K562 (cell line): Measurements from ENCODE around the gene PABPC3. TPM values are rescaled to one million over a fixed set of nuclear protein-coding genes. Genes with fewer than 3 reads are reported as not detected.
A peak's percentile ranks its signal among the peaks of the same experiment; 100 is the strongest.

ENCODE experiments used
- CTBP1 ChIP-seq: fragments of 450-650 bp; IDR thresholded peaks from 2 replicates; pipeline ENCODE4 v1.6.1; 2016; ENCODE audit warnings: borderline replicate concordance
- DIDO1 ChIP-seq: fragments of 450-650 bp; IDR thresholded peaks from 2 replicates; pipeline ENCODE4 v1.6.1; 2016; ENCODE audit warnings: low read depth, missing biosample characterization, missing genetic modification characterization
- MTA1 ChIP-seq: fragments of 450-650 bp; IDR thresholded peaks from 2 replicates; pipeline ENCODE4 v1.6.1; 2017; ENCODE audit warnings: borderline replicate concordance
- RAD21 ChIP-seq, 2 experiments: fragments of 250-450 bp in 1 of 2; fragments of 450-650 bp in 1 of 2; sonication (Bioruptor Pico) in 1 of 2; formaldehyde crosslinking in 1 of 2; IDR thresholded peaks in 1 of 2; conservative IDR thresholded peaks in 1 of 2; 2 replicates each; pipeline versions ENCODE4 v1.4.0 to v1.8.0; 2020 to 2022; ENCODE audit warnings: mild to moderate bottlenecking in 2 of 2, moderate library complexity in 1 of 2
- SMC3 ChIP-seq: conservative IDR thresholded peaks from 2 replicates; pipeline ENCODE4 v1.6.1; 2011; ENCODE audit warnings: low read depth, low read length, improper control_type of control experiment; ENCODE audit not compliant: insufficient read depth
- polyA plus RNA-seq, 8 experiments: library from polyadenylated mRNA; depleted of rRNA in 4 of 8; stranded (reverse) in 5 of 8; unstranded in 3 of 8; fragments of >200 nt; fragmentation: Nextera tagmentation in 2 of 8; fragmentation: Illumina TruSeq in 1 of 8; extraction: Ambion mirVana in 2 of 8; extraction: Trizol in 1 of 8; gene quantifications; 2 replicates each; pipeline versions ENCODE4 v1.2.1 to v1.2.3, GENCODE V29; 2011 to 2014; ENCODE audit warnings: inconsistent platforms in 1 of 8, missing spikeins in 1 of 8
- total RNA-seq, 7 experiments: library from RNA; depleted of rRNA in 6 of 7; stranded (reverse); fragments of >200 nt in 6 of 7; fragmentation: Illumina TruSeq in 2 of 7; extraction: Trizol in 2 of 7; gene quantifications; 2 replicates each; pipeline versions ENCODE4 v1.2.1 to v1.2.3, GENCODE V29; 2011 to 2021; ENCODE audit warnings: low replicate concordance in 1 of 7
- TF ChIP-seq, protein P1 (sequence below): fragments of 250-450 bp; sonication (Bioruptor Pico); IDR thresholded peaks from 2 replicates; pipeline ENCODE4 v1.8.0; 2021; ENCODE audit warnings: mild to moderate bottlenecking, moderate library complexity
- TF ChIP-seq, protein P2 (sequence below): fragments of 450-650 bp; formaldehyde crosslinking; IDR thresholded peaks from 2 replicates; pipeline ENCODE4 v1.4.0; 2020; ENCODE audit warnings: mild to moderate bottlenecking
- TF ChIP-seq, protein P3 (sequence below): sonication (generic); formaldehyde crosslinking; IDR thresholded peaks from 2 replicates; pipeline ENCODE4 v1.8.0; 2022; ENCODE audit warnings: missing genetic modification reagents, mild to moderate bottlenecking, moderate library complexity, borderline replicate concordance
- TF ChIP-seq, protein P4 (sequence below), 3 experiments: IDR thresholded peaks in 2 of 3; conservative IDR thresholded peaks in 1 of 3; 2 replicates each; pipeline ENCODE4 v1.5.1; 2011 to 2012; ENCODE audit warnings: low read length in 3 of 3, mild to moderate bottlenecking in 3 of 3, control low read depth in 2 of 3, improper control_type of control experiment in 1 of 3, inconsistent platforms in 1 of 3, low read depth in 1 of 3, mixed read lengths in 1 of 3, moderate library complexity in 1 of 3; ENCODE audit not compliant: insufficient read depth in 2 of 3

PABPC3 gene
- total and polyA plus RNA-seq, 9 of the 15 experiments (the other 6 are each of a cell fraction or from before 2014, with no cell fraction given), result 0.05 to 0.80 (median 0.25) TPM

DNA sequence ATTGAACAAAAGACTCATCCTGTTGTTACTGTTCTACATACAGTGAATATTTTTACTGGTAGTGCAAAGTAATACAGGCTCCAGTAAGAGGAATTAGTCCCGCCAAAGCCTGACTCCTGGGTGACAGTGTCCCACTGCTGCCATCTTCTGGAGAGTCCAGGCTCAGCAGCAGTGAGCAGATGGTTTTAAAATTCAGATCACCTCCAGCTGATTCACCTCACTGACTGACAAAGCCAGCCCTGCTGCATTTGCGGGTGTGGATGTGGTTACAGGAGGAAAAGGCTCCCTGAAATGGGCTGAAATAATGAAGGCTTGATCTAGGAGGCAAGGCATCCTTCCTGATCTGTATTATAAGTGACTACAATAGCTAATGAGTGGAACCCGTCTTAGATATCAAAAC is 18.3 kb downstream of the PABPC3 start (continued):
- TF ChIP-seq, protein P1, sequence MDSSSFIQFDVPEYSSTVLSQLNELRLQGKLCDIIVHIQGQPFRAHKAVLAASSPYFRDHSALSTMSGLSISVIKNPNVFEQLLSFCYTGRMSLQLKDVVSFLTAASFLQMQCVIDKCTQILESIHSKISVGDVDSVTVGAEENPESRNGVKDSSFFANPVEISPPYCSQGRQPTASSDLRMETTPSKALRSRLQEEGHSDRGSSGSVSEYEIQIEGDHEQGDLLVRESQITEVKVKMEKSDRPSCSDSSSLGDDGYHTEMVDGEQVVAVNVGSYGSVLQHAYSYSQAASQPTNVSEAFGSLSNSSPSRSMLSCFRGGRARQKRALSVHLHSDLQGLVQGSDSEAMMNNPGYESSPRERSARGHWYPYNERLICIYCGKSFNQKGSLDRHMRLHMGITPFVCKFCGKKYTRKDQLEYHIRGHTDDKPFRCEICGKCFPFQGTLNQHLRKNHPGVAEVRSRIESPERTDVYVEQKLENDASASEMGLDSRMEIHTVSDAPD (CRISPR knock-in tag), result no peak
- TF ChIP-seq DIDO1, result no peak
- TF ChIP-seq, protein P2, sequence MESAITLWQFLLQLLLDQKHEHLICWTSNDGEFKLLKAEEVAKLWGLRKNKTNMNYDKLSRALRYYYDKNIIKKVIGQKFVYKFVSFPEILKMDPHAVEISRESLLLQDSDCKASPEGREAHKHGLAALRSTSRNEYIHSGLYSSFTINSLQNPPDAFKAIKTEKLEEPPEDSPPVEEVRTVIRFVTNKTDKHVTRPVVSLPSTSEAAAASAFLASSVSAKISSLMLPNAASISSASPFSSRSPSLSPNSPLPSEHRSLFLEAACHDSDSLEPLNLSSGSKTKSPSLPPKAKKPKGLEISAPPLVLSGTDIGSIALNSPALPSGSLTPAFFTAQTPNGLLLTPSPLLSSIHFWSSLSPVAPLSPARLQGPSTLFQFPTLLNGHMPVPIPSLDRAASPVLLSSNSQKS (CRISPR knock-in tag), result no peak
- no peak for TF ChIP-seq MTA1
- TF ChIP-seq RAD21 (CRISPR knock-in tag; conservative IDR thresholded peaks at IDR 0.05 in 1 of 2, IDR thresholded peaks at IDR 0.05 in 1 of 2), result peak; percentile 55 to 76
- TF ChIP-seq, protein P3, sequence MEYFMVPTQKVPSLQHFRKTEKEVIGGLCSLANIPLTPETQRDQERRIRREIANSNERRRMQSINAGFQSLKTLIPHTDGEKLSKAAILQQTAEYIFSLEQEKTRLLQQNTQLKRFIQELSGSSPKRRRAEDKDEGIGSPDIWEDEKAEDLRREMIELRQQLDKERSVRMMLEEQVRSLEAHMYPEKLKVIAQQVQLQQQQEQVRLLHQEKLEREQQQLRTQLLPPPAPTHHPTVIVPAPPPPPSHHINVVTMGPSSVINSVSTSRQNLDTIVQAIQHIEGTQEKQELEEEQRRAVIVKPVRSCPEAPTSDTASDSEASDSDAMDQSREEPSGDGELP (CRISPR knock-in tag), result peak; percentile 38; the same call in 1 of the 2 replicates
- peak; percentile 79 for TF ChIP-seq SMC3
- TF ChIP-seq CTBP1, result no peak
- TF ChIP-seq, protein P4, sequence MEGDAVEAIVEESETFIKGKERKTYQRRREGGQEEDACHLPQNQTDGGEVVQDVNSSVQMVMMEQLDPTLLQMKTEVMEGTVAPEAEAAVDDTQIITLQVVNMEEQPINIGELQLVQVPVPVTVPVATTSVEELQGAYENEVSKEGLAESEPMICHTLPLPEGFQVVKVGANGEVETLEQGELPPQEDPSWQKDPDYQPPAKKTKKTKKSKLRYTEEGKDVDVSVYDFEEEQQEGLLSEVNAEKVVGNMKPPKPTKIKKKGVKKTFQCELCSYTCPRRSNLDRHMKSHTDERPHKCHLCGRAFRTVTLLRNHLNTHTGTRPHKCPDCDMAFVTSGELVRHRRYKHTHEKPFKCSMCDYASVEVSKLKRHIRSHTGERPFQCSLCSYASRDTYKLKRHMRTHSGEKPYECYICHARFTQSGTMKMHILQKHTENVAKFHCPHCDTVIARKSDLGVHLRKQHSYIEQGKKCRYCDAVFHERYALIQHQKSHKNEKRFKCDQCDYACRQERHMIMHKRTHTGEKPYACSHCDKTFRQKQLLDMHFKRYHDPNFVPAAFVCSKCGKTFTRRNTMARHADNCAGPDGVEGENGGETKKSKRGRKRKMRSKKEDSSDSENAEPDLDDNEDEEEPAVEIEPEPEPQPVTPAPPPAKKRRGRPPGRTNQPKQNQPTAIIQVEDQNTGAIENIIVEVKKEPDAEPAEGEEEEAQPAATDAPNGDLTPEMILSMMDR (IDR thresholded peaks at IDR 0.05 in 2 of 3, conservative IDR thresholded peaks at IDR 0.05 in 1 of 3; ENCODE audit: insufficient read depth in 2 of 3, low read depth in 1 of 3, low read length in 3 of 3), result peak; percentile 83 to 89 (median 84)
